HEK293 (cell line): Measurements from ENCODE around the gene ARID3B.

Experiments used
- CTCF ChIA-PET: fragments of 350-600 bp; formaldehyde crosslinking; extraction: SDS; loops from one replicate; lab custom pipeline; 2021; ENCODE audit warnings: antibody characterized with exemption; lab: Yijun Ruan, JAX
- POLR2A ChIA-PET: fragments of 300-600 bp; formaldehyde crosslinking; extraction: SDS; loops from one replicate; lab custom pipeline; 2020; ENCODE audit warnings: antibody characterized with exemption, inconsistent platforms; lab: Yijun Ruan, JAX
- H3K27ac ChIP-seq: fragments of 200-500 bp; sonication (Bioruptor generic); 2 replicates; pipeline ENCODE4 v1.5.1; 2014; ENCODE audit warnings: low read depth, low read length, control low read depth, inconsistent platforms; ENCODE audit errors: extremely low read depth
- H3K36me3 ChIP-seq, 2 experiments: fragments of 200-500 bp in 1 of 2; sonication (Bioruptor generic) in 1 of 2; 1 replicate in 1 of 2; 2 replicates in 1 of 2; pipeline ENCODE4 v1.5.1; 2014 to 2017; ENCODE audit warnings: inconsistent platforms in 2 of 2, low read length in 2 of 2; ENCODE audit not compliant: control insufficient read depth in 2 of 2, insufficient read depth in 1 of 2
- H3K4me1 ChIP-seq: fragments of 200-500 bp; sonication (Bioruptor generic); 2 replicates; pipeline ENCODE4 v1.5.1; 2014; ENCODE audit warnings: mild to moderate bottlenecking, low read length, inconsistent platforms; ENCODE audit not compliant: control insufficient read depth, insufficient read depth
- H3K4me3 ChIP-seq: 2 replicates; pipeline ENCODE4 v1.5.1; 2011; ENCODE audit warnings: low read depth, mild to moderate bottlenecking, control low read depth, low read length, moderate library complexity
- H3K9me3 ChIP-seq: fragments of 200-500 bp; sonication (Bioruptor generic); 2 replicates; pipeline ENCODE4 v1.5.1; 2014; ENCODE audit warnings: low read depth, low read length, inconsistent platforms; ENCODE audit not compliant: control insufficient read depth, insufficient read depth
- BCL11B ChIP-seq: fragments of 450-650 bp; formaldehyde crosslinking; IDR thresholded peaks from 2 replicates; pipeline ENCODE4 v1.5.1; 2016; ENCODE audit warnings: low read depth, missing biosample characterization, missing genetic modification characterization
- BCL6B ChIP-seq: fragments of 450-650 bp; formaldehyde crosslinking; IDR thresholded peaks from 2 replicates; pipeline ENCODE4 v1.5.1; 2017; ENCODE audit warnings: missing biosample characterization, missing genetic modification characterization
- GLIS2 ChIP-seq: fragments of 450-650 bp; formaldehyde crosslinking; IDR thresholded peaks from 2 replicates; pipeline ENCODE4 v1.5.1; 2016; ENCODE audit warnings: missing biosample characterization, missing genetic modification characterization
- OVOL3 ChIP-seq: fragments of 450-650 bp; formaldehyde crosslinking; IDR thresholded peaks from 2 replicates; pipeline ENCODE4 v1.5.1; 2016; ENCODE audit warnings: missing biosample characterization, missing genetic modification characterization
- REPIN1 ChIP-seq: fragments of 450-650 bp; formaldehyde crosslinking; IDR thresholded peaks from 2 replicates; pipeline ENCODE4 v1.5.1; 2017; ENCODE audit warnings: missing biosample characterization, missing genetic modification characterization, low read depth
- SCRT2 ChIP-seq: fragments of 450-650 bp; formaldehyde crosslinking; IDR thresholded peaks from 2 replicates; pipeline ENCODE4 v1.5.1; 2016; ENCODE audit warnings: missing biosample characterization, missing genetic modification characterization
- SETDB1 ChIP-seq: IDR thresholded peaks from one replicate; pipeline ENCODE4 v1.6.1; 2017; ENCODE audit warnings: mild to moderate bottlenecking, low read length, moderate library complexity, mixed read lengths; ENCODE audit not compliant: insufficient read length
- YY2 ChIP-seq: fragments of 450-650 bp; formaldehyde crosslinking; IDR thresholded peaks from 2 replicates; pipeline ENCODE4 v1.5.1; 2016; ENCODE audit warnings: missing biosample characterization, missing genetic modification characterization
- ZFHX2 ChIP-seq: fragments of 450-650 bp; formaldehyde crosslinking; conservative IDR thresholded peaks from 2 replicates; pipeline ENCODE4 v1.5.1; 2016; ENCODE audit warnings: missing biosample characterization, missing genetic modification characterization
- ZNF138 ChIP-seq: fragments of 450-650 bp; formaldehyde crosslinking; IDR thresholded peaks from 2 replicates; pipeline ENCODE4 v1.5.1; 2016; ENCODE audit warnings: missing biosample characterization, missing genetic modification characterization, borderline replicate concordance
- ZNF146 ChIP-seq: fragments of 450-650 bp; formaldehyde crosslinking; IDR thresholded peaks from 2 replicates; pipeline ENCODE4 v1.5.1; 2016; ENCODE audit warnings: missing biosample characterization, missing genetic modification characterization
- ZNF19 ChIP-seq: fragments of 450-650 bp; formaldehyde crosslinking; IDR thresholded peaks from 2 replicates; pipeline ENCODE4; 2016; ENCODE audit warnings: missing biosample characterization, missing genetic modification characterization, low read depth
- ZNF211 ChIP-seq: fragments of 450-650 bp; formaldehyde crosslinking; IDR thresholded peaks from 2 replicates; pipeline ENCODE4 v1.5.1; 2016; ENCODE audit warnings: low read depth, missing biosample characterization, missing genetic modification characterization
- ZNF221 ChIP-seq: fragments of 450-650 bp; formaldehyde crosslinking; IDR thresholded peaks from 2 replicates; pipeline ENCODE4 v1.5.1; 2017; ENCODE audit warnings: missing biosample characterization, missing genetic modification characterization, borderline replicate concordance
- ZNF223 ChIP-seq: fragments of 450-650 bp; formaldehyde crosslinking; IDR thresholded peaks from 2 replicates; pipeline ENCODE4 v1.5.1; 2016; ENCODE audit warnings: missing biosample characterization, missing genetic modification characterization
- ZNF248 ChIP-seq: fragments of 450-650 bp; formaldehyde crosslinking; IDR thresholded peaks from 2 replicates; pipeline ENCODE4 v1.5.1; 2017; ENCODE audit warnings: missing biosample characterization, missing genetic modification characterization
- ZNF449 ChIP-seq: fragments of 450-650 bp; formaldehyde crosslinking; IDR thresholded peaks from 2 replicates; pipeline ENCODE4 v1.5.1; 2017; ENCODE audit warnings: missing biosample characterization, mild to moderate bottlenecking, missing genetic modification characterization, moderate library complexity
- ZNF473 ChIP-seq: fragments of 450-650 bp; formaldehyde crosslinking; IDR thresholded peaks from 2 replicates; pipeline ENCODE4 v1.5.1; 2017; ENCODE audit warnings: missing biosample characterization, missing genetic modification characterization
- ZNF514 ChIP-seq: fragments of 450-650 bp; formaldehyde crosslinking; IDR thresholded peaks from 2 replicates; pipeline ENCODE4 v1.5.1; 2016; ENCODE audit warnings: missing biosample characterization, missing genetic modification characterization
- ZNF518A ChIP-seq: fragments of 450-650 bp; formaldehyde crosslinking; conservative IDR thresholded peaks from 2 replicates; pipeline ENCODE4 v1.5.1; 2016; ENCODE audit warnings: low read depth, missing biosample characterization, missing genetic modification characterization
- ZNF747 ChIP-seq: fragments of 450-650 bp; formaldehyde crosslinking; IDR thresholded peaks from 2 replicates; pipeline ENCODE4 v1.5.1; 2016; ENCODE audit warnings: missing biosample characterization, missing genetic modification characterization
- ZNF791 ChIP-seq: fragments of 450-650 bp; formaldehyde crosslinking; IDR thresholded peaks from 2 replicates; pipeline ENCODE4 v1.5.1; 2016; ENCODE audit warnings: missing biosample characterization, missing genetic modification characterization
- ZSCAN16 ChIP-seq: fragments of 450-650 bp; formaldehyde crosslinking; IDR thresholded peaks from 2 replicates; pipeline ENCODE4 v1.5.1; 2016; ENCODE audit warnings: missing biosample characterization, missing genetic modification characterization
- ZSCAN5A ChIP-seq: fragments of 450-650 bp; formaldehyde crosslinking; IDR thresholded peaks from 2 replicates; pipeline ENCODE4 v1.5.1; 2016; ENCODE audit warnings: missing biosample characterization, missing genetic modification characterization

The ARID3B gene

GRCh38 chr15:74552773-74553441 is 11.9 kb downstream of the ARID3B start:
- peaks cover 31 to 39% of the 10 kb centered on the region in 2 experiments for H3K36me3 ChIP-seq
- H3K9me3 ChIP-seq = no peaks in the 10 kb centered on the region
- H3K4me1 ChIP-seq = no peaks in the 10 kb centered on the region
- ChIA-PET CTCF (interaction anchor here (0.9 kb wide), 1 partner anchor 32 kb away, joined by 3 read pairs; no protein-coding TSS in a partner anchor), POLR2A (no interaction called here)
- H3K27ac ChIP-seq = no peak overlapping the region
- H3K4me3 ChIP-seq = no peak overlapping the region
- TF ChIP-seq ZNF514 (tag by site-specific recombination) (no peak), REPIN1 (tag by site-specific recombination) (no peak), ZSCAN5A (tag by site-specific recombination) (no peak), ZNF138 (tag by site-specific recombination) (no peak), ZNF146 (tag by site-specific recombination) (no peak), ZFHX2 (no peak), YY2 (tag by site-specific recombination) (no peak), ZNF747 (tag by site-specific recombination) (no peak), ZNF19 (tag by site-specific recombination) (no peak), ZNF791 (no peak), BCL6B (no peak), ZNF518A (tag by site-specific recombination) (no peak), ZNF223 (tag by site-specific recombination) (no peak)
- TF ChIP-seq, all 188 proteins: peak for 0

GRCh38 chr15:74555192-74555591 is 14.2 kb downstream of the ARID3B start:
- no peak overlapping the region for H3K27ac ChIP-seq
- no peaks in the 10 kb centered on the region for H3K9me3 ChIP-seq
- H3K4me1 ChIP-seq = peaks cover 9% of the 10 kb centered on the region; the same call in 1 of the 2 replicates
- TF ChIP-seq BCL11B (no peak), ZNF211 (tag by site-specific recombination) (no peak), ZNF248 (tag by site-specific recombination) (no peak), ZNF449 (tag by site-specific recombination) (0 out of 2 replicates have a peak, but pooled peaks have one; percentile 32), SETDB1 (no peak), ZSCAN16 (tag by site-specific recombination) (no peak), ZNF221 (tag by site-specific recombination) (no peak), ZNF473 (no peak), SCRT2 (tag by site-specific recombination) (peak; percentile 87), OVOL3 (no peak), GLIS2 (tag by site-specific recombination) (no peak)
- ChIA-PET POLR2A (interaction anchor here (0.6 to 1.3 kb wide), 2 partner anchors 9 to 891 kb away, joined by 3 read pairs; no protein-coding TSS in a partner anchor), CTCF (interaction anchor here (1.0 to 1.2 kb wide), 3 partner anchors 114 to 179 kb away, joined by 3 to 4 read pairs (median 3); no protein-coding TSS in a partner anchor)
- no peak overlapping the region for H3K4me3 ChIP-seq
- peaks cover 24 to 35% of the 10 kb centered on the region in 2 experiments for H3K36me3 ChIP-seq
